IPS-NIHi11 (cell line): Measurements from ENCODE around the gene COL28A1.
"Not testable (repeated sequence)": the region's sequence is repeated elsewhere in the genome, so short reads cannot be mapped to it uniquely, and the experiment has no call there.

ENCODE experiments used
- DNase-seq: peaks from one replicate; pipeline ENCODE4 v3.0.0; 2012; ENCODE audit warnings: mixed read lengths, low spot score

Gene COL28A1

GRCh38 chr7:7517754-7518153 is 17.9 kb downstream of the COL28A1 start:
- DNase-seq = no peak

- DNase-seq = no peak
These were observed 19.0 kb downstream of the COL28A1 start for GRCh38 chr7:7516662-7517061.

- DNase-seq = no peak
These were observed 19.5 kb downstream of the COL28A1 start for GRCh38 chr7:7516156-7516555.

- DNase-seq = no peak
These were observed 22.6 kb downstream of the COL28A1 start for GRCh38 chr7:7512861-7513597.

- DNase-seq = no peak
These were observed 24.9 kb downstream of the COL28A1 start for GRCh38 chr7:7510794-7511193.

- no peak for DNase-seq
These were observed 29.8 kb downstream of the COL28A1 start for GRCh38 chr7:7505915-7506314.

- no peak for DNase-seq
These were observed 30.6 kb downstream of the COL28A1 start for GRCh38 chr7:7504910-7505704.

GRCh38 chr7:7499892-7500291 is 35.8 kb downstream of the COL28A1 start:
- no peak for DNase-seq

GRCh38 chr7:7498856-7499255 is 36.8 kb downstream of the COL28A1 start:
- no peak for DNase-seq

GRCh38 chr7:7496311-7496710 is 39.4 kb downstream of the COL28A1 start:
- no peak for DNase-seq

GRCh38 chr7:7495171-7495570 is 40.5 kb downstream of the COL28A1 start:
- no peak for DNase-seq

- DNase-seq = no peak
These were observed 44.6 kb downstream of the COL28A1 start for GRCh38 chr7:7491044-7491443.

- DNase-seq = no peak
These were observed 45.7 kb downstream of the COL28A1 start for GRCh38 chr7:7490003-7490402.

- DNase-seq = no peak
These were observed 46.1 kb downstream of the COL28A1 start for GRCh38 chr7:7489546-7489945.

GRCh38 chr7:7486362-7486761 is 49.3 kb downstream of the COL28A1 start:
- DNase-seq = no peak

- DNase-seq = no peak
These were observed 51.6 kb downstream of the COL28A1 start for GRCh38 chr7:7484072-7484471.

- no peak for DNase-seq
These were observed 53.9 kb downstream of the COL28A1 start for GRCh38 chr7:7481802-7482201.

GRCh38 chr7:7479275-7479805 is 56.3 kb downstream of the COL28A1 start:
- DNase-seq = no peak

GRCh38 chr7:7478569-7478968 is 57.1 kb downstream of the COL28A1 start:
- DNase-seq = no peak

GRCh38 chr7:7477641-7478040 is 58.0 kb downstream of the COL28A1 start:
- not testable (repeated sequence) for DNase-seq

- no peak for DNase-seq
These were observed 59.3 kb downstream of the COL28A1 start for GRCh38 chr7:7476381-7476780.

- no peak for DNase-seq
These were observed 60.1 kb downstream of the COL28A1 start for GRCh38 chr7:7475601-7476000.

GRCh38 chr7:7474436-7474835 is 61.2 kb downstream of the COL28A1 start:
- DNase-seq = no peak
